Stomach (tissue), 19 donors: ENCODE results near the gene XYLT1. TPM values are rescaled to one million over a fixed set of nuclear protein-coding genes. Genes with fewer than 3 reads are reported as not detected.

ENCODE experiments used
- DNase-seq, 2 donors: peaks; one replicate each; pipeline versions ENCODE4 v3.0.0 to v3.0.0-alpha.2; 2013 to 2019
- H3K27ac ChIP-seq, 5 donors: fragments of 200-600 bp in 4 of 5; sonication (generic) in 4 of 5; one replicate each; pipeline ENCODE4 v1.5.1; 2013 to 2019; ENCODE audit warnings: mild to moderate bottlenecking in 1 of 5, moderate library complexity in 1 of 5
- H3K27me3 ChIP-seq, 3 donors: fragments of 200-600 bp; sonication (generic); one replicate each; pipeline ENCODE4 v1.5.1; 2017 to 2019; ENCODE audit warnings: mixed run types in 1 of 3
- H3K36me3 ChIP-seq, 4 donors: fragments of 200-600 bp; sonication (generic); 1 replicate in 3 of 4; 2 replicates in 1 of 4; pipeline ENCODE4 v1.5.1; 2016 to 2019
- H3K4me1 ChIP-seq, 4 donors: fragments of 200-600 bp; sonication (generic); one replicate each; pipeline ENCODE4 v1.5.1; 2016 to 2019
- H3K4me3 ChIP-seq, 4 donors: fragments of 200-600 bp; sonication (generic) in 3 of 4; one replicate each; pipeline ENCODE4 v1.5.1; 2016 to 2019; ENCODE audit warnings: mild to moderate bottlenecking in 1 of 4
- H3K9me3 ChIP-seq, 4 donors: fragments of 200-600 bp; sonication (generic); one replicate each; pipeline ENCODE4 v1.5.1; 2016 to 2019
- EP300 ChIP-seq: sonication (generic); formaldehyde crosslinking; IDR thresholded peaks from one replicate; pipeline ENCODE4 v1.6.1; 2017; ENCODE audit warnings: antibody characterized with exemption
- POLR2A ChIP-seq, 4 donors: fragments of 450-650 bp; IDR thresholded peaks; one replicate each; pipeline ENCODE4 v1.6.1; 2016; ENCODE audit warnings: antibody characterized with exemption in 4 of 4, control low read depth in 2 of 4, mild to moderate bottlenecking in 1 of 4, moderate library complexity in 1 of 4
- POLR2AphosphoS5 ChIP-seq, 3 donors: sonication (generic); formaldehyde crosslinking; IDR thresholded peaks; one replicate each; pipeline ENCODE4 v1.6.1; 2016; ENCODE audit warnings: antibody characterized with exemption in 3 of 3
- whole genome bisulfite sequencing, 5 donors: extraction: QIAGEN DNeasy Blood & Tissue Kit in 3 of 5; methylation state at CpG; one replicate each; pipeline versions ENCODE4 v1.1.5 to v1.1.7; 2013 to 2018; 5-methylcytosine and 5-hydroxymethylcytosine counted together
- intact Hi-C: fragments of 100-400 bp; cut with DNase I; formaldehyde crosslinking; loops from one replicate; pipeline ENCODE4 v1.15.1; 2023; ENCODE audit warnings: low total_unique reads
- long read RNA-seq, 10 donors: transcript quantifications; one replicate each; lab custom pipeline, GENCODE V29; 2026
- polyA plus RNA-seq, 3 donors: library from polyadenylated mRNA; stranded (reverse); fragments of 200-250 nt; gene quantifications; one replicate each; pipeline ENCODE4 v1.2.3, GENCODE V29; 2013
- total RNA-seq, 5 donors: library from RNA; depleted of rRNA; stranded (reverse); fragments of >200 nt; gene quantifications; one replicate each; pipeline versions ENCODE4 v1.1.0 to v1.2.3, GENCODE V29; 2014 to 2016
- TF ChIP-seq, protein P1 (sequence below), 7 experiments: fragments of 450-650 bp in 4 of 7; fragments of 200-600 bp in 3 of 7; sonication (generic) in 3 of 7; IDR thresholded peaks; one replicate each; pipeline ENCODE4 v1.5.1; 2016 to 2019; ENCODE audit warnings: antibody characterized with exemption in 7 of 7, control low read depth in 2 of 7, mild to moderate bottlenecking in 1 of 7
- donor health status: healthy with polysubstance abuse.
- donor health status: Bipolar disorder and iron deficiency.
- donor health status: healthy.

Gene XYLT1, protein sequence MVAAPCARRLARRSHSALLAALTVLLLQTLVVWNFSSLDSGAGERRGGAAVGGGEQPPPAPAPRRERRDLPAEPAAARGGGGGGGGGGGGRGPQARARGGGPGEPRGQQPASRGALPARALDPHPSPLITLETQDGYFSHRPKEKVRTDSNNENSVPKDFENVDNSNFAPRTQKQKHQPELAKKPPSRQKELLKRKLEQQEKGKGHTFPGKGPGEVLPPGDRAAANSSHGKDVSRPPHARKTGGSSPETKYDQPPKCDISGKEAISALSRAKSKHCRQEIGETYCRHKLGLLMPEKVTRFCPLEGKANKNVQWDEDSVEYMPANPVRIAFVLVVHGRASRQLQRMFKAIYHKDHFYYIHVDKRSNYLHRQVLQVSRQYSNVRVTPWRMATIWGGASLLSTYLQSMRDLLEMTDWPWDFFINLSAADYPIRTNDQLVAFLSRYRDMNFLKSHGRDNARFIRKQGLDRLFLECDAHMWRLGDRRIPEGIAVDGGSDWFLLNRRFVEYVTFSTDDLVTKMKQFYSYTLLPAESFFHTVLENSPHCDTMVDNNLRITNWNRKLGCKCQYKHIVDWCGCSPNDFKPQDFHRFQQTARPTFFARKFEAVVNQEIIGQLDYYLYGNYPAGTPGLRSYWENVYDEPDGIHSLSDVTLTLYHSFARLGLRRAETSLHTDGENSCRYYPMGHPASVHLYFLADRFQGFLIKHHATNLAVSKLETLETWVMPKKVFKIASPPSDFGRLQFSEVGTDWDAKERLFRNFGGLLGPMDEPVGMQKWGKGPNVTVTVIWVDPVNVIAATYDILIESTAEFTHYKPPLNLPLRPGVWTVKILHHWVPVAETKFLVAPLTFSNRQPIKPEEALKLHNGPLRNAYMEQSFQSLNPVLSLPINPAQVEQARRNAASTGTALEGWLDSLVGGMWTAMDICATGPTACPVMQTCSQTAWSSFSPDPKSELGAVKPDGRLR
- total RNA-seq: 10 to 100 TPM in 3 of 5 donors, 1 to 10 TPM in 2; 9.4 to 59.5 (median 10.7) TPM
- polyA plus RNA-seq: 1 to 10 TPM in 2 of 3 donors, under 1 TPM in 1; 0.87 to 1.1 (median 1.0) TPM
- long read RNA-seq, donor 1: 0 reads
- long read RNA-seq, donor 2: 0 reads
- long read RNA-seq, donor 3: 0 reads
- long read RNA-seq, donor 4: 0 reads
- long read RNA-seq, donor 5: 0 reads
- long read RNA-seq, donor 6: 0 reads
- long read RNA-seq, donor 7: 0 reads
- long read RNA-seq, donor 8: 0 reads
- long read RNA-seq, donor 9, full-length matches to known transcripts: 1 of 1 reads
- long read RNA-seq, donor 9, partial matches to known transcripts: 0 of 1 reads
- long read RNA-seq, donor 9, other reads (novel, unspliced or antisense): 0 of 1 reads
- long read RNA-seq, donor 10, full-length matches to known transcripts: 2 of 2 reads
- long read RNA-seq, donor 10, partial matches to known transcripts: 0 of 2 reads
- long read RNA-seq, donor 10, other reads (novel, unspliced or antisense): 0 of 2 reads

DNA sequence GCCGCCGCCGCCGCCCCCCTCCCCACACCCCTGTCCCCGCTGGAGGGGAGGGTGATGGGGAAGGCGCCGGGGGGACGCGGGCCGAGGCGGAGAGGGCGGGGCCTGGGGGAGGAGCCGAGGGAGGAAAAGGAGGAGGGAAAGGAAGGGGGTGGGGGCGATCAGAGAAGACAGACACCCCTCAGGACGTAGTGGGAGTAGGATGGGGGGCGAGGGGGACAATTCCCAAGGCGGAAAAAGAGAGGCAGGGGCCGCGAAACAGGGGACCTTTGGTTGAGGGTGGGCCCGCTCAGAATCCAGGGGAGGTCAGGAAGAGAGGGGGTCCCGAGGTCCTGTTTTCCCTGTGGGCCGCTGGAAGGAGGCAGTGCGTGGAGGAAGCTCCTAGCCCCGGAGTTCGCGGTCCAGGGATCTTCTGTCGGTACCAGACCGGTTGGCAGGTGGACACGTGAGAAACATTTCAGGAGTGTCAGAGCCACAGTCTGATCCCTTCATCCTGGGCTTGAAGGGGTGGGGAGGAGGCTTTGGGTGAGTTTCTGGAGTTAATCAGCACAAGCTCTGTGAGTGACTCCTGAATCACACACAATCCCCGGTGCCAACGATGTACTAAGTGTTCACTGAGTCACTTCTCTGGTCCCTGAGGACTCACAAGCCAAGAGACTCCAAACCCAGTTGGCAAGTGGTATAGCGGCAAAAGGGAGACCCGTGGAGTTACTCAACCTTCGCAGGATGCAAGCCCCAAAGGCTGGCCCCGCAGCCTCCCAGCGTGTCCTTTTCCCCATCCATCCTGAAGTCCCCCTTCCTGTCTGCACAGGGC, at the start of gene XYLT1:
TSS of gene XYLT1 (minus strand) at position 53 of the 811 bp plus-strand sequence. CDS start 164 bp downstream, outside the sequence.
- TF ChIP-seq POLR2A (IDR thresholded peaks at IDR 0.05) (no peak), POLR2AphosphoS5 (IDR thresholded peaks at IDR 0.05) (peak; percentile 12 to 50 (median 18)), EP300 (no peak)
- TF ChIP-seq, protein P1, sequence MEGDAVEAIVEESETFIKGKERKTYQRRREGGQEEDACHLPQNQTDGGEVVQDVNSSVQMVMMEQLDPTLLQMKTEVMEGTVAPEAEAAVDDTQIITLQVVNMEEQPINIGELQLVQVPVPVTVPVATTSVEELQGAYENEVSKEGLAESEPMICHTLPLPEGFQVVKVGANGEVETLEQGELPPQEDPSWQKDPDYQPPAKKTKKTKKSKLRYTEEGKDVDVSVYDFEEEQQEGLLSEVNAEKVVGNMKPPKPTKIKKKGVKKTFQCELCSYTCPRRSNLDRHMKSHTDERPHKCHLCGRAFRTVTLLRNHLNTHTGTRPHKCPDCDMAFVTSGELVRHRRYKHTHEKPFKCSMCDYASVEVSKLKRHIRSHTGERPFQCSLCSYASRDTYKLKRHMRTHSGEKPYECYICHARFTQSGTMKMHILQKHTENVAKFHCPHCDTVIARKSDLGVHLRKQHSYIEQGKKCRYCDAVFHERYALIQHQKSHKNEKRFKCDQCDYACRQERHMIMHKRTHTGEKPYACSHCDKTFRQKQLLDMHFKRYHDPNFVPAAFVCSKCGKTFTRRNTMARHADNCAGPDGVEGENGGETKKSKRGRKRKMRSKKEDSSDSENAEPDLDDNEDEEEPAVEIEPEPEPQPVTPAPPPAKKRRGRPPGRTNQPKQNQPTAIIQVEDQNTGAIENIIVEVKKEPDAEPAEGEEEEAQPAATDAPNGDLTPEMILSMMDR (IDR thresholded peaks at IDR 0.05): no peak
- Histone ChIP-seq H3K4me3 (peak within 1 kb of the TSS; percentile 66 to 97 (median 76)), H3K27me3 (peaks cover 0 to 41% (median 0%) of the 10 kb centered on the region in 3 donors), H3K36me3 (no peaks in the 10 kb centered on the region), H3K4me1 (peaks cover 19 to 56% (median 38%) of the 10 kb centered on the region in 4 donors), H3K9me3 (no peaks in the 10 kb centered on the region), H3K27ac (peak within 1 kb of the TSS; percentile 65 to 91 (median 86))
- DNase-seq: peak; percentile 46 to 88
- 9 to 13% (median 11%) methylated on average over 25 to 32 of the region's 36 CpGs for WGBS, 5 donors
- intact Hi-C loops: no loop called here

- no peak for DNase-seq
- intact Hi-C loops: no loop called here
- H3K9me3 ChIP-seq: no peaks in the 10 kb centered on the region
- H3K36me3 ChIP-seq: no peaks in the 10 kb centered on the region
- WGBS, 5 donors: 69 to 88% (median 74%) methylated on average over 3 of the region's 3 CpGs
- no peak overlapping the region for H3K4me3 ChIP-seq
- no peaks in the 10 kb centered on the region for H3K4me1 ChIP-seq
- H3K27me3 ChIP-seq: peaks cover 0 to 3% (median 0%) of the 10 kb centered on the region in 3 donors
- no peak for TF ChIP-seq EP300
- TF ChIP-seq POLR2AphosphoS5 (IDR thresholded peaks at IDR 0.05): no peak
- no peak for TF ChIP-seq POLR2A (IDR thresholded peaks at IDR 0.05)
- TF ChIP-seq, protein P1 (IDR thresholded peaks at IDR 0.05): no peak
- no peak overlapping the region for H3K27ac ChIP-seq
Measured at GRCh38 chr16:17520111-17520510, 49.4 kb upstream of the XYLT1 start.

- TF ChIP-seq EP300 (no peak), POLR2A (IDR thresholded peaks at IDR 0.05) (no peak), POLR2AphosphoS5 (IDR thresholded peaks at IDR 0.05) (no peak)
- TF ChIP-seq, protein P1 (IDR thresholded peaks at IDR 0.05): no peak
- Histone ChIP-seq H3K4me3 (no peak overlapping the region), H3K9me3 (no peaks in the 10 kb centered on the region), H3K27me3 (peaks cover 0 to 3% (median 0%) of the 10 kb centered on the region in 3 donors), H3K4me1 (no peaks in the 10 kb centered on the region), H3K27ac (no peak overlapping the region), H3K36me3 (no peaks in the 10 kb centered on the region)
- DNase-seq: no peak
- intact Hi-C loops: no loop called here
- 70 to 73% (median 72%) methylated on average over 9 of the region's 9 CpGs for WGBS, 5 donors
Measured at GRCh38 chr16:17519101-17519955, 48.6 kb upstream of the XYLT1 start.
